Measurements from ENCODE around the gene SLC4A5. TPM values are rescaled to one million over a fixed set of nuclear protein-coding genes. Genes with fewer than 3 reads are reported as not detected.

Gene SLC4A5
- total RNA-seq, 1 experiment from 2014 or later, result 0.08 TPM

DNA sequence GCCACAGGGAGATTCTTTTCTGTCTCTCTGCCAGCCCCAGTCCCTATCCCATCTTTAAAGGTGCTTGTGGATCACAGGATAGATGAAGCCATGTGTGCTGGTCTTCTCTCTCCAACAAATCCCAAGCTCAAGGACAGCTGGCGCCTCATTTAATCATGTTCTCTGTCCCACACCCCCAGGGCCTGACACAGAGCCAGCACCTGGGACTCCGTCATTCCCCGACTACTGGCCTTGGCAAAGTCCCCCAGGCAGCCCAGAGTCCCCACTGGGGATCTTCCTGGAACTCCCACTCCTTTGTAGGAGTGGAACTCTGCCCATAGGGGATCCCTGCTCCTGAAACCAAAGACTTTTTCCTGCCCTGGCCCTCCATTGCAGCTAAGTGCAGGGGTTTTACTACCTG, 84.0 kb downstream of the SLC4A5 start:
- DNase-seq, result peak; percentile 37 to 60

DNA sequence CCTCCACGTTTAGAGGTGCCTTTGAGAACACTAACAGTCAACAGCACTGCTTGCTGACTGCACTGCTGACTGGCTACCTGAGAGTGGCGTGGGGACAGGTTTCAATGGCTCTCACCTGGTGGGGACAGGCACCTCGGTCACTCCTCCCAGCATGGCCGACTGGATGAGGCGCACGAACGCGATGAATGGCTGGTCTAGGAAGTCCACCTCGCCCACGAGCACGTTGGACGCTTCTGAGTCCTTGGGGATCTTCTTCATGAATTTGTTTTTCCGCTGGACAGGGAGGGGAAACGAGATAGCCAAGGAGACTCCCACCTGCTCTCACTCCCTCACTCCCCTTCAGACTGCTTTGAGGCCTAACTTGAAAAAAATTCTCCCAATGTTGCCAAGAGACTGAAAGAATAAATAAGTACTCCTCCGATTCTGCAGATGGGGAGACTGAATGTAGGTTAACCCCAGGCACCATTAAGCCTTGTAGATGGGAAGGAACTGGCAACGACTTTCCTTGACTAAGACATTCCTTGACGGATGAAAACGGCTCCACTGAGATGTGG, 87.5 kb downstream of the SLC4A5 start:
- Histone ChIP-seq H3K4me3 (no peak overlapping the region), H3K36me3 (no peaks in the 10 kb centered on the region), H3K27me3 (peaks cover 4% of the 10 kb centered on the region), H3K9me3 (replicated peaks) (no peaks in the 10 kb centered on the region), H3K27ac (no peak overlapping the region), H3K4me1 (no peaks in the 10 kb centered on the region)
- no peak for DNase-seq

More for the DNA sequence above, 84.0 kb downstream of the SLC4A5 start:
- H3K27ac ChIP-seq, result no peak overlapping the region
- H3K27me3 ChIP-seq, result peaks cover 4% of the 10 kb centered on the region
- no peaks in the 10 kb centered on the region for H3K36me3 ChIP-seq
- no peaks in the 10 kb centered on the region for H3K9me3 ChIP-seq (replicated peaks)
- no peaks in the 10 kb centered on the region for H3K4me1 ChIP-seq
- no peak overlapping the region for H3K4me3 ChIP-seq

DNA sequence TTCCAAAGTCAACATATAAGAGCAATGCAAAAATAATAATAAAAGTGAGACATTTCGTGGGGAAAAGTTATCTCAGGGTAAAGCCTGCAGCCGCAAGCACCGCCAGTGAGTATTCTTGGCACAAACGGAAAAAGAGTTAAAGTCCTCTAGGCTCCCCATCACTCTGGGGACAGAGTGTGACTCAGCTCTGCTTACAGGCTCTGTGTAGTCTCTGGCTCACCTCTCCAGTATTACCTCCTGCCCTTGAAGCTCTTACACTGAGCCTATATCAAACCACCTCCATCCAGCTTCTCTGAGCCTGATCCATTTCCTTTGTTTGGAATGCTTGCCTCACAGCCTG, 89.3 kb downstream of the SLC4A5 start:
- Histone ChIP-seq H3K4me3 (no peak overlapping the region), H3K9me3 (replicated peaks) (no peaks in the 10 kb centered on the region), H3K4me1 (peaks cover 10% of the 10 kb centered on the region; the same call in 1 of the 2 replicates), H3K27me3 (peaks cover 4% of the 10 kb centered on the region), H3K27ac (no peak overlapping the region), H3K36me3 (no peaks in the 10 kb centered on the region)
- no peak for DNase-seq

DNA sequence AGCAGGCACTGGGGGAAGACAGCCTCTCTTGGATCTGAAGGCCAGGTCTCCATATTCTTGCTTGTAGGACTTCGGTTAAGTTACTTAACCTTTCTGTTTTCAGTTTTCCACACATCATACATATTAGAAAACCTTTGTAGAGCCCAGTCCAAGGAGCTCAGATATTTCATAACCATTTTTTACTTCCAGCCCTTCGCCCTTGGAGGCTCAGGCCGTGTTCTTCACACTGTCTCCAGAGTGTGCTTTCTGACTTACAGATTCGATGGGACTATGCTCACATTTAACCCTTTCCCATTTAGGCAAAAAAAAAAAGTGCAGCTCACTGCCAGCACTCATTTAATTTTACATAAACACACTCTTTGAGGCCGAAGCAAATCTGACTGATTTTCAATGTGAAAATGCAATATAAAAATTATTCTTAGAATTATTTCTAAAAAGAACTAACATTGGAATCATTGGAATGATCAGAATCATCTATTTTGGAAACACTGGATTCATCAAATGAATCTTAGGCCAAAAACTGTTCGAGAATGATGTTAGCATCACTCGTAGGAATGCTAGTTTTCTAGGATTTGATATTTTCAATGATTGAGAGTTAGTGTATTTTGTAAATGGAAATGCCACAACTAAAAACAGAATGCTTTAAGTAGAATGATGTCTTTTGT, 89.8 kb downstream of the SLC4A5 start:
- Histone ChIP-seq H3K9me3 (replicated peaks) (no peaks in the 10 kb centered on the region), H3K4me1 (peaks cover 12% of the 10 kb centered on the region; the same call in 1 of the 2 replicates), H3K4me3 (no peak overlapping the region), H3K27ac (no peak overlapping the region), H3K36me3 (no peaks in the 10 kb centered on the region), H3K27me3 (peaks cover 4% of the 10 kb centered on the region)
- DNase-seq, result no peak

DNA sequence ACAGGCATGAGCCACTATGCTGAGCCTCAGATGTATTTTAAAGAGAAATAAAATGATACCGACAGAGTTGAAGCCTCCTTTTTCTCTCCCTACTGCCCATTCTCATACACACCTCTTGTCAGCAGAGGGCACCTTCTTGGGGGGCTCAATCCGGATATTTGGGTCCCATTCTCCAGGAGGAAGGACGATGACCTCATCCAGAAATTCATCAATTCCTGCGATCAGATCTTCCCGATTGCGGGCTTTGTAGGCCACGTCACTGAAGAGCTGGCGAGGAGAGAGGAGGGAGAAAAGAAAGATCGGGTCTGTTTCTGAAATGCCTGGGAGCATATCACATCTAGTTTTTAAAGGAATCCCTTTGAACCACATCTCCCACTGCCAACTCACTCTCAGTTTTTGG, 90.4 kb downstream of the SLC4A5 start:
- no peaks in the 10 kb centered on the region for H3K9me3 ChIP-seq (replicated peaks)
- H3K4me1 ChIP-seq, result peaks cover 12% of the 10 kb centered on the region; the same call in 1 of the 2 replicates
- no peak for DNase-seq
- H3K4me3 ChIP-seq, result no peak overlapping the region
- peaks cover 4% of the 10 kb centered on the region for H3K27me3 ChIP-seq
- H3K27ac ChIP-seq, result no peak overlapping the region
- H3K36me3 ChIP-seq, result no peaks in the 10 kb centered on the region

DNA sequence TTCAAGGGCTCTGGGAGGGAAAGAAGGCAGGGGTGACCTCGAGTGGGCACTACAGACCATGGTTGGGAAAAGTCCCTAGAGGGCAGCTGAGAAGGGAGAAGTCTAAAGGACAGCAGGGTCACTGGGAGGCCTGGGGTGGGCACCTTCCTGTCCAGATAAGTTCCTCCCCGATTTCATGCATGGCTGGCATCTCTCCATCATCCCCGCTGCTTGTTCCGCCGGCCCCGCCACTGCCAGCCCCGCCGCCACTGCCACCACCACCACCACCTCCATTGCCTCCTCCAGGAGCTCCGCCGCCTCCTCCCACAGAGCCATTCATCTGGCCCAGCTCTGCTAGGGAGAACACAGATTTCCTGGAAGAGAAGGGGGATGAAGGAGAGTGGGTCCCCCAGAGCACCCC, 91.2 kb downstream of the SLC4A5 start:
- no peak overlapping the region for H3K27ac ChIP-seq
- no peak for DNase-seq
- H3K4me1 ChIP-seq, result peaks cover 12% of the 10 kb centered on the region; the same call in 1 of the 2 replicates
- H3K36me3 ChIP-seq, result no peaks in the 10 kb centered on the region
- H3K9me3 ChIP-seq (replicated peaks), result no peaks in the 10 kb centered on the region
- no peak overlapping the region for H3K4me3 ChIP-seq
- peaks cover 4% of the 10 kb centered on the region for H3K27me3 ChIP-seq

DNA sequence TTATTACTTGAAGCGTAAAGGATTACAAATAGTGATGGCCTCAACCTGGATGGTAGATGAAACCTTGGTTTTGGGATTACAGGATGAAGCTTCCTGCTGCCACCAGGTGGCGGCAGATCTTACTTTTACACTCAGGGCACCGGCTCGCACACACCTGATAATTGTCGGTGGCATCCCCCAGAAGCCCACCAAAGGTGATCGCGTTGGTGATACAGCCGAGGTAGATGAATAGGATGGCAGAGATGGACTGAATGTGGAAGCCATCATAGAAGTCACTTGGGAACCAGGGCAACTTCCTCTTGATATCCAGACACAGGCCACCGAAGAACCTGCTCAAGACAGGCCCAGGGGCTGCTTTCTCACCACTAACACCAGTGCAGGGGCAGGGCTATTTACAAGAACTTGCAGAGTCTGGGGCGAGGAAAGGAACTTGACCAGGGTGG, 93.0 kb downstream of the SLC4A5 start:
- Histone ChIP-seq H3K4me3 (no peak overlapping the region), H3K27ac (no peak overlapping the region), H3K9me3 (replicated peaks) (no peaks in the 10 kb centered on the region), H3K4me1 (peaks cover 12% of the 10 kb centered on the region; the same call in 1 of the 2 replicates), H3K27me3 (peaks cover under 1% of the 10 kb centered on the region), H3K36me3 (no peaks in the 10 kb centered on the region)
- DNase-seq, result peak; percentile 29 to 70

DNA sequence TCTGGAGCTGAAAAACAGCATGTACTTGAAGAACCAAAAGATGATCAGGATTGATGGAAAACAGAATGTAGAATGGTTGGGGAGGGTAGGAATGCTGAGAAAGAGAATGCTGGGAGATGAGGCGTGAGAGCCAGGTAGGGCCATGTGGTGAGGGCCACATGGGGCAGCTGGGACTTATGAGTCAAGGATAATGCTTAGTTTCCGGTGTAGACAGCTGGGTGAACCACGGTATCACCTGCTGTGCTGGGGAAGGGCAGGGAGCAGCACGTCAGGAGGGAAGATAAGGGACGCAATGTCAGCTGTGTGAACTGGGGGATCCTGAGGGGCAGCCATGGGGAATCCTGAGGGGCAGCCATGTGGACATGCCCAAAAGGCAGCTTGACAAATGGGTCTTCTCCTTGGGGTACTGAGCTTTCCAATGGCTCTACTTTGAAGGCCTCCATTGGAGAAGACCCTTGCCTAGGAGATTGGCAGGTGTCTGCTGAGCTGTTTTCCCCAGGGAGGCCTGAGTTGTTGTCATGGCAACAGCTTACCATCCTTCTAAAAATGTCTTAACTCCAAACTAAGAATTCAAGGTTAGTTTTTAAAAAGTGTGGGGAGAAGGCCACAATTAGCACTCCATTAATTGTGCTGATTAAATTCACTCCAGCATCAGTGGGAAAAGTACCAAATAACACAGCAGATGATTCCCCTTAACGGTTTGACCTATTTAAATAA, 93.7 kb downstream of the SLC4A5 start:
- Histone ChIP-seq H3K4me3 (no peak overlapping the region), H3K9me3 (replicated peaks) (no peaks in the 10 kb centered on the region), H3K36me3 (no peaks in the 10 kb centered on the region), H3K27ac (no peak overlapping the region), H3K4me1 (peaks cover 12% of the 10 kb centered on the region; the same call in 1 of the 2 replicates), H3K27me3 (no peaks in the 10 kb centered on the region; the same call in none of the 2 replicates)
- DNase-seq, result peak in 1 of 2 experiments; percentile 27

DNA sequence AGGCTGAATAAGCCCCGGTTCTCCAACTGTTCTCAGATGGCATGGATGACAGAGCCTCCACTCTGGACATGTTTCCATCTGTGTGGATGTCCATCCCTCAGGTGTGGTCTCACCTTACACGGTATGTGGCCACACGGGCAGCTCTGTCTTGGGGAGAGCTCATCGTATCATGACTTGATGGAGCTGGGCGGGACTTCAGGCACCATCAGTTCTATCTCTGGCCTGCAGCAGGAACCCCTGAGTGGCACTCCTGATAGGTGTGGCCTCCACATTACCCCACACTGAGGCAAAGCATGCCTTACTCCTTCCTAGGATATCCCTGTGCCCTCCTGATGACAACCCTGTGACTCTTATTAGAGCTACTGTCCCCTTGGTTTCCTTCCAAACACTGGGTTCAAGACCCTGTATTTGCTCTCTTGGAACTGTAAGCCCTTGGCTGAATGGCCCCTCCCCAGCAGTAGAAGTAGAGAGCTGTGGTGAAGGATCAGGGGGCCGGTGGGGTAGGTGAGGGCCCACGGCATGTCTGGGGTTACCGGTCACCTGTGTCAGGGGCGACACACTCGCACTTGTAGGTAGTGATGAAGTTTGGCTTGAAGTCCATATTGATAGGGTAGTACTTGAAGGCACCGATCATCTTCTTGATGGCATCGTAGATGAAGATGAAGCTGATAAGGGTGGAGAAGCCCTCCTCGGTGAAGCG, 96.6 kb downstream of the SLC4A5 start:
- no peak for DNase-seq
- Histone ChIP-seq H3K4me1 (peaks cover 12% of the 10 kb centered on the region; the same call in 1 of the 2 replicates), H3K27me3 (no peaks in the 10 kb centered on the region; the same call in 1 of the 2 replicates), H3K9me3 (replicated peaks) (no peaks in the 10 kb centered on the region), H3K36me3 (no peaks in the 10 kb centered on the region), H3K27ac (no peak overlapping the region), H3K4me3 (no peak overlapping the region)

DNA sequence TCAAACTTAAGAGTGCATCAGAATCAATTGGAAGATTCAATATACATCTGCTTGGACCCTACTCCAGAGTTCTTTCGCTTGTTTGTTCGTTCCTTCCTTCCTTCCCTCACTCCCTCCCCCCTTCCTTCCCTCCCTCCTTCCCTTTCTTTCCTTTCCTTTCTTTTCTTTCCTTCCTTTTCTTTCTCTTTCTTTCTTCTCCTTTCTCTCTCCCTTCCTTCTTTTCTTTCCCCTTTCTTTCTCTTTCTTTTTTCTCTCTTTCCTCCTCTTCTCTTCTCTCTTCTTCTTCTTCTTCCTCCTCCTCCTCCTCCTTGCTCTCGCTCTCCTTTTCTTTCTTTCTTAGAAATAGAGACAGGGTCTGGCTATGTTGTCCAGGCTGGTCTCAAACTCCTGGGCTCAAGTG, 98.9 kb downstream of the SLC4A5 start:
- H3K36me3 ChIP-seq, result no peaks in the 10 kb centered on the region

DNA sequence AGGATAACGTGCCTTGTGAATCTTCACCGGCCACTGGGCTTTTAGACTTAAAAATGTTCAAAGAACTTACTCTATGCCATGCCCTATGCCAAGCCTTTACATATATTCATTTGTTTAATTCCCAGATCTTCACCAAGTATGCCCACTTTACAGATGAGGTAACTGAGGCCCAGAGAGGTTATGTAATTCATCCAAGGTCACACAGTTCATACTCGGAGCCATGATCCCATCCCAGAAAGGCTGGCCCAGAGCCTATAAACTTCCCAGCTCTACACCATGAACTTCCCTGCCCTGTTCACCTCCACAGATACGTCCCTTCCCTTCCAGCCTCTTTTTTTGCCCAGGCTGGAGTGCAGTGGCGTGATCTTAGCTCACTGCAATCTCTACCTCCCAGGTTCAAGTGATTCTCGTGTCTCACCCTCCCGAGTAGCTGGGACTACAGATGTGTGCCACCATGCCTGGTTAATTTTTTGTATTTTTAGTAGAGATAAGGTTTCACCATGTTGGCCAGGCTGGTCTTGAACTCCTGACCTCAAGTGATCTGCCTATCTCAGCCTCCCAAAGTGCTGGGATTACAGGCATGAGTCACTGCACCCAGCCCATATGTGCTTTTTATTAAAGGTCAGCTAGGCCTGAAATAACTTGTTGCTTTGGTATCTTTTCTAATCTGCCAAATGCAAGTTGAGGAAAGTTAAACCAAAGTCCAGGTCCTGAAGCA, 100.7 kb downstream of the SLC4A5 start:
- H3K27ac ChIP-seq, result no peak overlapping the region
- H3K9me3 ChIP-seq (replicated peaks), result no peaks in the 10 kb centered on the region
- no peaks in the 10 kb centered on the region for H3K27me3 ChIP-seq
- H3K4me1 ChIP-seq, result no peaks in the 10 kb centered on the region
- no peak for DNase-seq
- H3K36me3 ChIP-seq, result no peaks in the 10 kb centered on the region
- H3K4me3 ChIP-seq, result no peak overlapping the region

More for the DNA sequence above, 98.9 kb downstream of the SLC4A5 start:
- Histone ChIP-seq H3K27ac (no peak overlapping the region), H3K9me3 (replicated peaks) (no peaks in the 10 kb centered on the region), H3K4me3 (no peak overlapping the region), H3K4me1 (peaks cover 5% of the 10 kb centered on the region; the same call in 1 of the 2 replicates), H3K27me3 (no peaks in the 10 kb centered on the region)
- no peak for DNase-seq

DNA sequence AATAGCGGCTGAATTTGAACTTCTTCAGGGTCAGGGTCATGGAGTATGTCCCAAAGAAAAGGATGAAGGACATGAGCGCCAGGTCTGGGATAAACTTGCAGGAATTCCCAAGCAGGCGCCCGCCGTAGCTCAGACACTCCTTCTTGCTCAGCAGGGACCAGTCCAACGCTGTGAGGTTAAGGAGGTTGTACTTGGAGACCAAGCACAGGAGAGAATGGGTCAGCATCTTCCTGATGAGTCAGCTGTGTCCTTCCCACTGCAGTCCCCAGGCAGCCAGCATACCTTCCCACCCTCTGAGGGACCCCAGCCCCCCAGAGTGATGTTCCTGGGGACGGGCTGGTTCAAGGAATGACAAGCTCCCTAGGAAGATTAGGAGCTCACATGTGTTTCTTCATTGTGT, 103.9 kb downstream of the SLC4A5 start:
- Histone ChIP-seq H3K4me3 (no peak overlapping the region), H3K27me3 (0 out of 2 replicates have a peak, but pooled peaks cover 4% of the 10 kb centered on the region), H3K9me3 (replicated peaks) (no peaks in the 10 kb centered on the region; the same call in 1 of the 2 replicates), H3K27ac (no peak overlapping the region), H3K36me3 (no peaks in the 10 kb centered on the region), H3K4me1 (0 out of 2 replicates have a peak, but pooled peaks cover 4% of the 10 kb centered on the region)
- DNase-seq, result no peak

DNA sequence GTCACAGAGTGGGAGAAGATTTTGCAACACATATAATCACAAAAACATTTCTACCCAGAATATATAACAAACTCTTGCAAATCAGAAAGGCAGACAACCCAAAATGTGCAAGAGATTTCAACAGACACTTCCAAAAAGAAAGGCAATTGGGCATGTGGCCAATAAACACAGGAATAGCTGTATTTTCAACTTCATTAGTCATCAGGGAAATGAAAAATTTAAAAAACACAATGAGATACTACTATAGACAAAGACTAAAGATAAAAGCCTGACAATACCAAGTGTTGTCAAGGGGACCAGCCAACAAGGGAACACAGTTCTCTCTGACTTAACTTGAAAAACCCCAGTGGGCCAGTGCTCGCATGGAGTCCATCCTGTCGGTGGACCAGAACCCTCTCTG, 104.3 kb downstream of the SLC4A5 start:
- H3K36me3 ChIP-seq, result no peaks in the 10 kb centered on the region
- H3K4me3 ChIP-seq, result no peak overlapping the region
- H3K27ac ChIP-seq, result no peak overlapping the region
- DNase-seq, result no peak
- H3K27me3 ChIP-seq, result 0 out of 2 replicates have a peak, but pooled peaks cover 4% of the 10 kb centered on the region
- H3K4me1 ChIP-seq, result 0 out of 2 replicates have a peak, but pooled peaks cover 4% of the 10 kb centered on the region
- H3K9me3 ChIP-seq (replicated peaks), result no peaks in the 10 kb centered on the region; the same call in 1 of the 2 replicates

DNA sequence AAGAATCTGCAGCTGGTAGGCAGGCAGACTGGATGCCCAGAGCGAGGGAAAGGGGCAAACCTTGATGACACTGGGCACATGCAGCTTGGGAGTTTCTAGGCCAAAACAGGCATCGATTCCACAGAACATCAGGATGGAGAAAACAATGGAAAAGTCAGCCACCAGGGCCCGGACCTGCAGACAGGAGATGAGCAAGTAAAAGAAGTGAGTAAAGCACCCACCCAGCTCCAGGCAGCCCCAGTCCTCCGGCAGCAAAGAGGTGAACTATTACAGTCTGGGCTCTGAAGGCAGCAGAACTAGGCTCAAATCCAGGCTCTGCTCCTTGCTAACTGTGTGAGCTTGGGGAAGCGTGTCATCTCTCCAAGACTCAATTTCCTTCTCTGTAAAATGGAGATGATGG, 108.2 kb downstream of the SLC4A5 start:
- 0 out of 2 replicates have a peak, but pooled peaks cover 4% of the 10 kb centered on the region for H3K4me1 ChIP-seq
- no peak overlapping the region for H3K27ac ChIP-seq
- no peak for DNase-seq
- H3K27me3 ChIP-seq, result peaks cover 11% of the 10 kb centered on the region; the same call in 1 of the 2 replicates
- H3K4me3 ChIP-seq, result no peak overlapping the region
- H3K36me3 ChIP-seq, result no peaks in the 10 kb centered on the region
- H3K9me3 ChIP-seq (replicated peaks), result no peaks in the 10 kb centered on the region; the same call in 1 of the 2 replicates

All from SJCRH30 (cell line).